ENCODE measurements around the gene TIGD1. TPM values are rescaled to one million over a fixed set of nuclear protein-coding genes. Genes with fewer than 3 reads are reported as not detected.

TIGD1 gene
- total and polyA plus RNA-seq, 3 donors from 2014 or later = 6.8 to 9.4 (median 9.2) TPM

- H3K36me3 ChIP-seq (ENCODE audit: low read depth, missing control alignments) = no peaks in the 10 kb centered on the region
- no peak overlapping the region for H3K4me3 ChIP-seq
- H3K4me1 ChIP-seq = peaks cover 20% of the 10 kb centered on the region
- WGBS, 2 donors = 94 to 95% methylated on average over 3 of the region's 3 CpGs
- TF ChIP-seq, protein P1, sequence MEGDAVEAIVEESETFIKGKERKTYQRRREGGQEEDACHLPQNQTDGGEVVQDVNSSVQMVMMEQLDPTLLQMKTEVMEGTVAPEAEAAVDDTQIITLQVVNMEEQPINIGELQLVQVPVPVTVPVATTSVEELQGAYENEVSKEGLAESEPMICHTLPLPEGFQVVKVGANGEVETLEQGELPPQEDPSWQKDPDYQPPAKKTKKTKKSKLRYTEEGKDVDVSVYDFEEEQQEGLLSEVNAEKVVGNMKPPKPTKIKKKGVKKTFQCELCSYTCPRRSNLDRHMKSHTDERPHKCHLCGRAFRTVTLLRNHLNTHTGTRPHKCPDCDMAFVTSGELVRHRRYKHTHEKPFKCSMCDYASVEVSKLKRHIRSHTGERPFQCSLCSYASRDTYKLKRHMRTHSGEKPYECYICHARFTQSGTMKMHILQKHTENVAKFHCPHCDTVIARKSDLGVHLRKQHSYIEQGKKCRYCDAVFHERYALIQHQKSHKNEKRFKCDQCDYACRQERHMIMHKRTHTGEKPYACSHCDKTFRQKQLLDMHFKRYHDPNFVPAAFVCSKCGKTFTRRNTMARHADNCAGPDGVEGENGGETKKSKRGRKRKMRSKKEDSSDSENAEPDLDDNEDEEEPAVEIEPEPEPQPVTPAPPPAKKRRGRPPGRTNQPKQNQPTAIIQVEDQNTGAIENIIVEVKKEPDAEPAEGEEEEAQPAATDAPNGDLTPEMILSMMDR (IDR thresholded peaks at IDR 0.05) = no peak
- no peak for TF ChIP-seq POLR2A (IDR thresholded peaks at IDR 0.05)
- no peak for DNase-seq
- intact Hi-C loops (cut with DNase I; ENCODE audit: low total_unique reads) = no loop called here
- no peaks in the 10 kb centered on the region for H3K9me3 ChIP-seq
- no peak overlapping the region for H3K27ac ChIP-seq
- H3K27me3 ChIP-seq = no peaks in the 10 kb centered on the region
Observed at GRCh38 chr2:232498452-232498851, 51.9 kb downstream of the TIGD1 start.

Other genes with a start within 250 kb of the TIGD1 start
- under 1 TPM; 0.25 to 0.87 TPM for gene ALPP, start 171.8 kb downstream of the TIGD1 start, total RNA-seq
- not detected for gene ALPP, start 171.8 kb downstream of the TIGD1 start, polyA plus RNA-seq (ENCODE audit: insufficient read depth, low read depth, low replicate concordance)
- 1 to 10 TPM in 1 of 2 donors, under 1 TPM in 1; 0.93 to 1.0 TPM for gene ALPG, start 143.7 kb downstream of the TIGD1 start, total RNA-seq
- gene ALPG, start 143.7 kb downstream of the TIGD1 start, polyA plus RNA-seq (ENCODE audit: insufficient read depth, low read depth, low replicate concordance) = 0.44 TPM
- under 1 TPM in 1 of 2 donors, not detected in 1; 0.43 TPM for gene ALPI, start 94.4 kb downstream of the TIGD1 start, total RNA-seq
- 0.16 TPM for gene ALPI, start 94.4 kb downstream of the TIGD1 start, polyA plus RNA-seq (ENCODE audit: insufficient read depth, low read depth, low replicate concordance)
- 1 to 10 TPM; 2.7 to 8.7 TPM for gene ECEL1, start 62.7 kb downstream of the TIGD1 start, total RNA-seq
- 4.3 TPM for gene ECEL1, start 62.7 kb downstream of the TIGD1 start, polyA plus RNA-seq (ENCODE audit: insufficient read depth, low read depth, low replicate concordance)
- 1 to 10 TPM in 1 of 2 donors, under 1 TPM in 1; 0.87 to 1.2 TPM for gene PRSS56, start 30.2 kb downstream of the TIGD1 start, total RNA-seq
- gene PRSS56, start 30.2 kb downstream of the TIGD1 start, polyA plus RNA-seq (ENCODE audit: insufficient read depth, low read depth, low replicate concordance) = 0.86 TPM
- under 1 TPM; 0.16 to 0.56 TPM for gene CHRND, start 24.4 kb downstream of the TIGD1 start, total RNA-seq
- 0.63 TPM for gene CHRND, start 24.4 kb downstream of the TIGD1 start, polyA plus RNA-seq (ENCODE audit: insufficient read depth, low read depth, low replicate concordance)
- not detected for gene CHRNG, start 10.9 kb downstream of the TIGD1 start, total RNA-seq
- gene CHRNG, start 10.9 kb downstream of the TIGD1 start, polyA plus RNA-seq (ENCODE audit: insufficient read depth, low read depth, low replicate concordance) = 0.26 TPM
- gene EIF4E2, start 132 bp upstream of the TIGD1 start, total RNA-seq = 10 to 100 TPM; 56.3 to 67.5 TPM
- 93.5 TPM for gene EIF4E2, start 132 bp upstream of the TIGD1 start, polyA plus RNA-seq (ENCODE audit: insufficient read depth, low read depth, low replicate concordance)
- 10 to 100 TPM; 16.5 to 22.9 TPM for gene EFHD1, start 83.0 kb upstream of the TIGD1 start, total RNA-seq
- gene EFHD1, start 83.0 kb upstream of the TIGD1 start, polyA plus RNA-seq (ENCODE audit: insufficient read depth, low read depth, low replicate concordance) = 51.5 TPM
- gene GIGYF2, start 146.8 kb upstream of the TIGD1 start, total RNA-seq = 100 to 1,000 TPM; 150 to 173 TPM
- gene GIGYF2, start 146.8 kb upstream of the TIGD1 start, polyA plus RNA-seq (ENCODE audit: insufficient read depth, low read depth, low replicate concordance) = 107 TPM
- gene KCNJ13, start 226.0 kb upstream of the TIGD1 start, total RNA-seq = 1 to 10 TPM; 1.3 to 2.8 TPM
- 0.25 TPM for gene KCNJ13, start 226.0 kb upstream of the TIGD1 start, polyA plus RNA-seq (ENCODE audit: insufficient read depth, low read depth, low replicate concordance)